ENCODE data around the gene MOB3C.

Gene MOB3C

DNA sequence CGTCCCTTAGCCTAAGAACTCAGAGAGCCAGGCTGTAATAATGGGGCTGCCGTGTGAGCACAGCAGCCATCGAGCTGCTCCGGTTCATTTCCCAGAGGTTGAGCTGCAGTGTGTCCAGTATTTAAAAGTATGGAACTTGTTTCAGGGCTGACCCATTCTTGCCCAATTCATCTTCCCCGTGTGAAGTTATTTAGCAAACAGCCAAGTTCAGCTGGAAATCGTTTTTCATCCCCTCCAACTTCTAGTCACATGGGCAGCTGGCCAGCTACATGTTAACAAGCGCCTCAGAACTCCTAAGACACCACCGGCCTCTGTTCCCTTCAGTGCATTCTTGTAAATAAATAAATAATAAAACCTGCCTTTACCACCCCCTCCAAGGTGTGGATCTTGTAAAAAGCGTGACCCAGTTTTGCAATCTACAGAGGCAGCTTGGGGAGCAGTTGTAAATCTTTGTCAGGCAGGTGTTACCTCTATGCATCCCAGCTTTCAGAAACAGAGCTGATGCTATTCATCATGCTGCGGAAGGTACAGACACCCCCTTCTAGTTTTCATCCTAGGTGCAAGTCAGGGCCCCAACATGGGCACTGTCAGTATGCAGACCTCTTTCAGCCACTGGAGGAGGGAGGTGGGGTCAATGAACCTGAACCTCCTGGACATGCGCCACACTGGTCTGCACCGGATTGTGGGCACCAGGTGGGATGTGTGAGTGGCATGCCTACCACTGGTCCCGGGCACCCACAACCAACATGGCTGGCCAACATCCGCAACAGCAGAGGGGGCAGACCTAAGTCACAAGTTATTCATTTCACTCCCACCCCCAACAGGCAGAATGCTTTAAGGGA lies 46.5 kb downstream of the MOB3C start:
- DNase-seq, result no peak

- no peak for DNase-seq
These were observed 47.5 kb downstream of the MOB3C start for GRCh38 chr1:46569116-46569515.

GRCh38 chr1:46568461-46568891 lies 48.1 kb downstream of the MOB3C start:
- no peak for DNase-seq

DNA sequence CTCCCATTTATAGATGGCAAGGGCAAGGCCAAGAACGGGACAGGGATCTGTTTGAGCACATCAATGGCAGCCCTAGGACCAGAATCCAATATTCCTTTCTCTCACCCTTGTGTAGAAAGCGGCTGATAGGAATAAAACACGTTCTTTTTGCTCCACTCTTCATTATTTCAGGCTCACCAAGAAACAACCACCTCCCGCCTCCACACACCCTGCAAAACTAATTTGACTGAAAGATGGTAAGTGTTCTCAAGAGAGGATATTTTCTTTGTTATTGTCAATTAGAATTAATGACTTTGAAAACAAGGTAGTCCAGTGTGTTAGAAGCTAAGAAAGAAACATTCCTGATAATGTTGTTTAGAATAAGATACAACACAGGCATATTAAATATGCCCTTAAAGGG lies 53.3 kb downstream of the MOB3C start:
- DNase-seq, result no peak

DNA sequence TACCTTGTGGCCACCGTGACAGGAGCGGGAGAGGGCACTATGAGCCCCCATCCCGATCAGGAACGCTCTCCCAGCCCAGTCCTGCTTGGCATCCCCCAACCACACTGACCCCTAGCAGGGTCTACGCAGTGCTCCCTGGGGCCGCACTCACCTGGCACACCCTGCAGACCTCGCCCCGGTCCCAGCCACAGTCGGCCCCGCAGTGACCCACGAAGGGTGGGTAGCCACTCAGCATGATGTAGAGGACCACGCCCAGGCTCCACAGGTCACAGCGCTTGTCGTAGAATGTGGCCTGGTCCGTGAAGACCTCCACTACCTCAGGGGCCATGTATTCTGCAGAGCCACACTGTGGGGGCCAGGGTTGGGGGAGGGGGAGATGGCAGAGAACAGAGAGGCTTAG lies 54.1 kb downstream of the MOB3C start:
- no peak for DNase-seq

DNA sequence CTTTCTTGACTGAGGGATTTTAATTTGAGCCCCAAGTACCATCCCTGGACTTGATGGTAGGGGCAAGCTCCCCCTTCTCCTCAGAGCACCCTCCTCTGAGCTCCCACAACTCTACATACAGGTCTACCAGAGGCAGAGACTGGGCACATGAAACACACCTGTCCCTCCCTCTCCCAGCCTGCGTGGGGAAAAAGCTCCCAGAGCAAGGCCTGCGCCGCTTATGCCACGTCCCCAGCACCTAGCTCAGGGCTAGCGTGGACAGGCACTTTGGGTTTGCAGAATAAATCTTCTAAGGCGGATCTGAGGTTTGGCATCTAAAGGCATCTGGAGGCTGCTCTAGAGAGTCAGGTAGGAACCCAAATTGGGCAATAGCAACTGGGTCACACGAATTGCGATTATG lies 57.6 kb downstream of the MOB3C start:
- DNase-seq, result no peak

GRCh38 chr1:46558141-46558963 lies 58.3 kb downstream of the MOB3C start:
- no peak for DNase-seq

Measured in NCI-H446 (cell line).